Superior temporal gyrus (tissue), 1 donor: ENCODE measurements around the gene SPINT3.
"Not testable (repeated sequence)": the region's sequence is repeated elsewhere in the genome, so short reads cannot be mapped to it uniquely, and the experiment has no call there.

Source experiments
- DNase-seq: peaks from one replicate; pipeline ENCODE4 v3.0.0-alpha.2; 2016; ENCODE audit errors: extremely low spot score

Gene SPINT3

GRCh38 chr20:45502561-45502960, 12.9 kb downstream of the SPINT3 start:
- DNase-seq = no peak

- no peak for DNase-seq
Observed at GRCh38 chr20:45501600-45501999, 13.8 kb downstream of the SPINT3 start.

DNA sequence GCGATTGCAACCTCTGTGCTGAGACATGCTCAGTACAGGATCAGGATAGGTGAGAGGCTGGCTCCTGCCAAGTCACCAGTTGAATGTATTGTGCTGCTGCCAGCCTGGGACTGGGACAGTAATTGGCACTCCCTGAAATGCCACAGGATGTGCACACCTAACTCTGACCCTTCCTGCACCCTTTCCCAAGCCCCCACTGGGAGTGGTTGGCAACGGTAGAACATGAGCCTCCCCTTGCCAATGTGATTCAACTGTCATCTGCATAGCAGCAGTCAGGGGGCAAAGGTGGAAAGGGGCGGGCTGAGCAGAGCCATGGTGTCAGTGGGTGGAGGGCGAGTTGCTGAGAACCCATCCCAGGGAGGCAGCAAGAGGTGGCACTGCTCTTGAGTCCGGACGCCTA, 15.4 kb downstream of the SPINT3 start:
- DNase-seq = no peak

DNA sequence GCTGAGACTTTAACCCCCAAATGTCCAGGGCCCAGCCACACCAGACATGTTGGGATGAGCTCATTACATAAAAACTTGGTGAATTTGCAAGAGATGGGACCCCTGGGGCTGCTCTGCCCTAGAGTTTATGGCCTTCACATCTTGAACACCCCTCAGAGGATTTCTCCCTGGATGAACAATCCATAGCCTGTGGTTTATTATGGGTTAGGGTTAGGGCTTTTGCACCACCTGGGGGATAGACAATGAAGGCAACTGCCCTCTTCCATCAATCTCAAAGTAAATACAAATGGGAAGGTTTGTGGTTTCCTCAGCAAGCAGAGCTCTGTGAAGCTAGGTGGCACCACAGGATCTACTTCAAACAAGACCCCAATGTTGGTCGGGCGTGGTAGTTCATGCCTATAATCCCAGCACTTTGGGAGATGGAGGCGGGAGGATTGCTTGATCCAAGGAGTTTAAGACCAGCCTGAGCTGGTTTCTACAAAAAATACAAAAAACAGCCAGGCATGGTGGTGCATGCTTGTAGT, 17.4 kb downstream of the SPINT3 start:
- no peak for DNase-seq

GRCh38 chr20:45496166-45496565, 19.3 kb downstream of the SPINT3 start:
- DNase-seq = no peak

- DNase-seq = no peak
Observed at GRCh38 chr20:45495501-45495941, 19.9 kb downstream of the SPINT3 start.

DNA sequence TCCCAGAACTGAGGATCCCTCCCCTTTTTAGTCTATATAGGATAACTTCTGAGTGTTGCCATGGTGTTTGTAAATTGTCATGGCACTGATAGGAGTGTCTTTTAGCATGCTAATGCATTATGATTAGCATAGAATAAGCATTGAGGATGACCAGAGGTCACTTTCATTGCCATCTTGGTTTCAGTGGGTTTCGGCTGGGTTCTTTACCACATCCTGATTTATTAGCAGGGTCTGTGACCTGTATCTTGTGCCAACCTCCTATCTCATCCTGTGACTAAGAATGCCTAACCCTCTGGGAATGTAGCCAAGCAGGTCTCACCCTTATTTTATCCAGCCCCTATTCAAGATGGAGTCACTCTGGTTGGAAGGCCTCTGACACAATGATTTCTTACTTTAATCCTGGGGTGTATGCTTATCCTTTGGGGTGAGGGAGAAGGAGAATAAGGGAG, 26.3 kb downstream of the SPINT3 start:
- DNase-seq = no peak

- no peak for DNase-seq
Observed at GRCh38 chr20:45487231-45487635, 28.2 kb downstream of the SPINT3 start.

- DNase-seq = no peak
Observed at GRCh38 chr20:45485388-45485787, 30.0 kb downstream of the SPINT3 start.

DNA sequence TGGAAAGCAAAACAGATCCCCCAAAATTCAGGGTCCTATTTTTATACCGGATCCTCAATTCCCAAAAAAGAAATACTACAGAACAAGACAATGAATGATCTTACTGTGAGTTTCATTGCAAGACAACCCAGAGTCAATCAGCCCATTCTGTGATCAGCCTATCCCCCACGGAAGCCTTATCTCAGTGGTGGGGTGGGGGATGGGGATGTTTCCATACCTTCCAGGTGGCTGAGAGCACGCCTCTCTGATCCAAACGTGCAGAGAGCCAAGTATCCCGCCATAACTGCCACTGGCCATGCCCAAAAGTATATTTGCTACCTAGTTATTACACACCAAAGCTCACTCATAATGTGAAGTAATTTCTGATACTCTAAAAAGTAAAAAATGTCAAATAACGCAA, 30.7 kb downstream of the SPINT3 start:
- no peak for DNase-seq

- no peak for DNase-seq
Observed at GRCh38 chr20:45479822-45480221, 35.6 kb downstream of the SPINT3 start.

DNA sequence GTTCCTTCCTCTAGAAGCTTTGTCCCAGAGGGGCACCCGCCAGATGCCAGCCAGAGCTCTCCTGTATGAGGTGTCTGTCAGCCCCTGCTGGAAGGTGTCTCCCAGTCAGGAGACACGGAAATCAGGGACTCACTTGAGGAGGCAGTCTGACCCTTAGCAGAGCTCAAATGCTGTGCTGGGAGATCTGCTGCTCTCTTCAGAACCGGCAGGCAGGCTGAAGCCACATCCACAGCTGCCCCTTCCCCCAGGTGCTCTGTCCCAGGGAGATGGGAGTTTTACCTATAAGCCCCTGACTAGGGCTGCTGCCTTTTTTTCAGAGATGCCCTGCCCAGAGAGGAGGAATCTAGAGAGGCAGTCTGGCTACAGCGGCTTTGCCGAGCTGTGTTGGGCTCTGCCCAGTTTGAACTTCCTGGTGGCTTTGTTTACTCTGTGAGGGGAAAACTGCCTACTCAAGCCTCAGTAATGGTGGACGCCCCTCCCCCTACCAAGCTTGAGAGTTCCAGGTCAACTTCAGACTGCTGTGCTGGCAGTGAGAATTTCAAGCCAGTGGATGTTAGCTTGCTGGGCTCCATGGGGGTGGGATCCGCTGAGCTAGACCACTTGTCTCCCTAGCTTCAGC, 37.8 kb downstream of the SPINT3 start:
- DNase-seq = not testable (repeated sequence)

GRCh38 chr20:45472286-45472685, 43.1 kb downstream of the SPINT3 start:
- DNase-seq = not testable (repeated sequence)

DNA sequence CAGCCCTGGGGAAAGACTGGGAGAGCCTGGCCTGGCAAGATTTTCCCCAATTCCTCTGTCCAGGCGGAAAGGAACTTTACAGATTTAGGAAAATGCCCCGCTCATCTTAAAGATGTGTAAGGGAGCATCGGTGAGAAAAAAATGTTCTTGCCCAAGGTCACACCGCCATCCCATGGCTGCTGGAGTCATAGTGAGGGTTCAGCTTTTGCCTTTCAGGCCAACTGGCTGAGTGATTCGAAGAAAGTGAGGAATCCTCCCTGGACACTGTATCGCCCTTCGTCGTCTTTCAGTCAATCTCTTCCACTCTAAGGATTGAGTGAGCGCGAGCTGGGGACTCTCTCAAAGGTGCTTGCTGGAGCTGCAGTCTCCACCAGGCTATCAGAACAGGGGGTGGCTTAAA, 44.5 kb downstream of the SPINT3 start:
- peak; percentile 46 for DNase-seq

DNA sequence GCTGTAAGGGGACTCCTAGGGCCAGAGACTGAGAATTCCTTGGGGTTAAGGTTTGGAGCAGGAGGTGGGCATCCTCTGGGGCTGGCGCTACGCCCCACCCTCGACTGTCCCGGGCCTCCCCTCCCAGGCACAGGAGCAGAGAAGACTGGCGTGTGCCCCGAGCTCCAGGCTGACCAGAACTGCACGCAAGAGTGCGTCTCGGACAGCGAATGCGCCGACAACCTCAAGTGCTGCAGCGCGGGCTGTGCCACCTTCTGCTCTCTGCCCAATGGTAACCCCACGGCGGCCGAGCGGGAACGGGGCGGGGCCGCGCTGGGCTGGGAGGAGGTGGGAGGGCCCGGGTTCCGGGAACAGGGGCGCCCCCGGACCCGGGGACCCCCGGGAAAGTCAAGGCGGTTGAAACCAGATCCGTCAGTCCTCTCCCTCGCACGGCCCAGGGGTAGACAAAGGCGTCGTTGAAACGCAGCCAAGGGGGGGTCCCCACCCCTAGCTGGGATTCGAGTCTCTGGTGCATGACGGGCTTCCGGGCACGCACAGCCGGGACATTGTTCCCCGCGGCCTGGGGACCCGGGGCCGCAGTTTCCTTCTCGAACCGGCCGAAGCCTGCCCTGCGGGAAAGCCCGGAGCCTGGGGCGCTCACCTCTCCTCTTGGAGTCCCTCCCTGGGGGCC, 45.0 kb downstream of the SPINT3 start:
- no peak for DNase-seq

DNA sequence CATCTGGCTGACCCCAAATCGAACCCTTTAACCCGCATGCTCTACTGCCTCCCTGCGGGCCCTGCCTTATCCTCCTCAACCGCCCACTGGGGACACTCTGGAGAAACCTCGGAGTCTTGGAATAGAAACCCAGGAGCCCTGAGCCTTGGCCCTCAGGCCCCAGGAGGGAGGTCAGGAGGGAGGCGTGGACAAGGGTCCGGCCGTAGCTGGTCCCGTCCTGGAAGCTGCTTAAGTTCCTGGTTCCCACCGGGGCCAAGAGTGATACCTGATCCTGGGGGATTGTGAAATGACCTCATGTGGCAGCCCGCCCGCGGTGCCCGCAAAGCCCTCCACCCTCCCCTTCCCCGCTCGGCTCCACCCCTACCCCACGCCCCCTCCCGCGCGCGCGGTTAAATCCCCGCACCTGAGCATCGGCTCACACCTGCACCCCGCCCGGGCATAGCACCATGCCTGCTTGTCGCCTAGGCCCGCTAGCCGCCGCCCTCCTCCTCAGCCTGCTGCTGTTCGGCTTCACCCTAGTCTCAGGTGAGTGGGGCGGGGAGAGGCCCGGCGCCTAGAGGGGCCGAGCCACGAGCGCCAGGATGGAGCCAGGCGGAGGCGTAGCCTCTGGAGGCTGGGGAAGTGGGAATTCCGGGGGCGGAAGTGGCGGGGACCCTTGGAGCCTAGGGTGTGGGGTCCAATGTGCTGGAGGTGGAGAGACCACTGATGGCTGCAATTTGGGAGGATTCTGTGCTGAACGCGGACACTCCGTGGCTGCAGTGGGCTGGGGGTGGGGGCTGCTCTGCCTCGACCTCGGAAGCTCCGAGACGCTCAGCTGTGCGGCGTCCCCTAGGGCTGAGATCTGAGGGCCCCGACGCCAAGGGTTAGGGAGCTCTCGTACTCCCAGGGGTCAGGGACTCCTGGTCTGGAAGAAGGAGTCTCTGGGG, 45.8 kb downstream of the SPINT3 start, which contains the start of gene WFDC2:
Gene WFDC2, plus strand, starts transcription at position 418 of the 926 bp plus-strand sequence. Its CDS starts 29 bp downstream, at position 447.
- no peak for DNase-seq

DNA sequence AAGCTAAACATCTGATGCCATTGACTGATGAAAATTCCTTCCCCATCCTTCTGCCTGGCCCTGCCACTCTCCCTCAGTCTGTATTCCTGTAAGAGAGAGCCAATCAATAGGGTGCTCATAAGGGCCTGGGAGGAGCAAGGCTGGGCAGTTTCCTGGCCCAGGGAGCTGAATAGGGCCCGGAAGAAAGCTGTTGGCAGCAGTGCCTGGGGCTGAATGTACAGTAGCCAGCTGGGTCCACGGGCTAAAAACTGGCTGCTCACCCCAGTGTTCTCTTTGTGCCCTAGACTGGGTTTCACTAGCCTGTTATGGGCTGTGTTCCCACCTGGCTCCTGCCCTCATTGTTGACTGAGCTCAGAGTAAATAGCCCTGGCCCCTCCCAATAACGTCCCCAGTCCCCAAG, 47.6 kb downstream of the SPINT3 start:
- no peak for DNase-seq

DNA sequence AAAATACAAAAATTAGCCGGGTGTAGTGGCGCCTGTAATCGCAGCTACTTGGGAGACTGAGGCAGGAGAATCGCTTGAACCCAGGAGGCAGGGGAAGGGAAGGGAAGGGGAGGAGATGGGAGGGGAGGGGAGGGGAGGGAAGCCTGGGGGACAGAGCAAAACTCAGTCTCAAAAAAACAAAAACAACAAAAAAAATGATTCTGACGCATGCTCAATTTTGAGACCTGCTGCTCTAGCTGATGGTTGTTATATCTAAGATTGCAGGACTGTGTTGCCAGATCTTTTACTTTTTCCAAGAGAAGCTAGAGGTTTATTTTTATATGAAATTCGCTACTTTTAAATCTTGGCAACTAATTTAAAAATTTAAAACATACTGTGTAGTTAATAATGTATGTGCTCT, 48.2 kb downstream of the SPINT3 start:
- no peak for DNase-seq

DNA sequence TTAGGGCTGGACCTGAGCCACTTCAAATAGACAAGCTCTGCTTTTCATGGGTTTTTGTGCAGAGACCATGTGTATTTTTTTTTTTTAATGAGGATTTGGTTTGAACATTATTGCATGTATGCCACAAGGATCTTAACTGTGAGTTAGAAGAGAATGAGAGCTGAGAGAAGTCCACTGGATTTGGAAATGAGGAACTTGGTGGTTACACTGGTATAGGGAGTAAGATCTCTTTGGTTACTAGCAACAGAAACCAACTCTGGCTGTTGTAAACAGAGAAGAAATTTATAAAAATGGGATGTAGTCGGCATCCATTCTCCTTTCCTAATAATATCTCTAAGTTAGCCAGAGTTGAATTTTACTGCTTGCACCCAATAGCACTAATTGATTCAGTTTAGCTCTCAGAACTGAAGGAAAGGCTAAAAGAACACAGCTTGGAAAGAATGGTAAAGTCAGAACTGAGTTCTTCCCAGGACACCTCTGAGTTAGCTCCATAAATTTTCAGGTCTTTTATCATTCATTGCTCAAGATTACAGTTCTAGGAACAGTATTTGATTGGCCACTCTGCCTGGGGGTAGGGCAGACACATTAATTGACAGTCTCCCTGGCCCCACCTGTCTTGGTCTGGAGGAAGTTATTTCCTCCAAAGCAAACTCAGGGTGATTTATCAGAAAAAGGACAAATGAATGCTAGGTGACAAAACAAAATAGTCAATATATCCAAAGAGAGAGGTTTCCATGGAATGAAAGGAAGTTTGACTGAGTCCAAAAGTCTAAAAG, 49.7 kb downstream of the SPINT3 start:
- DNase-seq = no peak

DNA sequence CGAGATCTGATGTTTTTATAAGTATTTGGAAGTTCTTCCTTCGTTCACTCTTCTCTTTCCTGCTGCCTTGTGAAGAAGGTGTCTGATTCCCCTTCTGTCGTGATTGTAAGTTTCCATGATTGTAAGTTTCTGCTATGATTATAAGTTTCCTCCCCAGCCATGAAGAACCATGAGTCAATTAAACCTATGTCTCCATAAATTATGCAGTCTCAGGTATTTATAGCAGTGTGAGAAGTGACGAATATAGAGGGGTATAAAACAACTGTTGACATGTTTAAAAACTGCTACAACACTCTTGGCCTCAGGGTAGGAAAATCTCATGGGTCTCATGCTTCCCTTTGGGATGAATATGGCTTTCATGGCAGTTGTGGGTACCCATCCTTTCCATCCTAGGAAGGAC, 51.7 kb downstream of the SPINT3 start:
- no peak for DNase-seq
